Endothelial cell (in vitro differentiated cells): ENCODE measurements around the gene GET4. TPM values are rescaled to one million over a fixed set of nuclear protein-coding genes. Genes with fewer than 3 reads are reported as not detected.
"Not testable (repeated sequence)": the region's sequence is repeated elsewhere in the genome, so short reads cannot be mapped to it uniquely, and the experiment has no call there.

ENCODE experiments used
- DNase-seq: peaks from one replicate; pipeline ENCODE4 v3.0.0; 2021; ENCODE audit warnings: low spot score
- H3K27ac Mint-ChIP-seq: one replicate; pipeline ENCODE4 v1.8.0; 2021; ENCODE audit warnings: mixed read lengths, inconsistent platforms; ENCODE audit not compliant: unreplicated experiment
- H3K27me3 Mint-ChIP-seq: one replicate; pipeline ENCODE4 v1.8.0; 2021; ENCODE audit warnings: mild to moderate bottlenecking, moderate library complexity, mixed read lengths, inconsistent platforms; ENCODE audit not compliant: unreplicated experiment
- H3K36me3 Mint-ChIP-seq: one replicate; pipeline ENCODE4 v1.8.0; 2021; ENCODE audit warnings: mild to moderate bottlenecking, low read depth, mixed read lengths, inconsistent platforms; ENCODE audit not compliant: unreplicated experiment
- H3K4me1 Mint-ChIP-seq: one replicate; pipeline ENCODE4 v1.8.0; 2021; ENCODE audit warnings: mild to moderate bottlenecking, mixed read lengths, inconsistent platforms; ENCODE audit not compliant: unreplicated experiment
- H3K4me3 Mint-ChIP-seq: one replicate; pipeline ENCODE4 v1.8.0; 2021; ENCODE audit warnings: mild to moderate bottlenecking, mixed read lengths, inconsistent platforms; ENCODE audit not compliant: unreplicated experiment
- H3K9me3 Mint-ChIP-seq: one replicate; pipeline ENCODE4 v1.8.0; 2021; ENCODE audit warnings: mixed read lengths, inconsistent platforms; ENCODE audit not compliant: unreplicated experiment
- total RNA-seq: library from RNA; stranded (reverse); fragmentation: NEBNext Ultra II Directional; extraction: Animal tissue kit (Norgen Biotek cat#: 25700); gene quantifications from one replicate; pipeline ENCODE4 v1.2.1, GENCODE V29; 2021; ENCODE audit not compliant: unreplicated experiment
- TF ChIP-seq, protein P1 (sequence below): fragments of 200-600 bp; sonication (generic); IDR thresholded peaks from one replicate; pipeline ENCODE4 v1.5.0; 2021; ENCODE audit warnings: antibody characterized with exemption; ENCODE audit not compliant: unreplicated experiment

The GET4 gene
- total RNA-seq, 1 donor from 2014 or later, result 61.3 TPM

DNA sequence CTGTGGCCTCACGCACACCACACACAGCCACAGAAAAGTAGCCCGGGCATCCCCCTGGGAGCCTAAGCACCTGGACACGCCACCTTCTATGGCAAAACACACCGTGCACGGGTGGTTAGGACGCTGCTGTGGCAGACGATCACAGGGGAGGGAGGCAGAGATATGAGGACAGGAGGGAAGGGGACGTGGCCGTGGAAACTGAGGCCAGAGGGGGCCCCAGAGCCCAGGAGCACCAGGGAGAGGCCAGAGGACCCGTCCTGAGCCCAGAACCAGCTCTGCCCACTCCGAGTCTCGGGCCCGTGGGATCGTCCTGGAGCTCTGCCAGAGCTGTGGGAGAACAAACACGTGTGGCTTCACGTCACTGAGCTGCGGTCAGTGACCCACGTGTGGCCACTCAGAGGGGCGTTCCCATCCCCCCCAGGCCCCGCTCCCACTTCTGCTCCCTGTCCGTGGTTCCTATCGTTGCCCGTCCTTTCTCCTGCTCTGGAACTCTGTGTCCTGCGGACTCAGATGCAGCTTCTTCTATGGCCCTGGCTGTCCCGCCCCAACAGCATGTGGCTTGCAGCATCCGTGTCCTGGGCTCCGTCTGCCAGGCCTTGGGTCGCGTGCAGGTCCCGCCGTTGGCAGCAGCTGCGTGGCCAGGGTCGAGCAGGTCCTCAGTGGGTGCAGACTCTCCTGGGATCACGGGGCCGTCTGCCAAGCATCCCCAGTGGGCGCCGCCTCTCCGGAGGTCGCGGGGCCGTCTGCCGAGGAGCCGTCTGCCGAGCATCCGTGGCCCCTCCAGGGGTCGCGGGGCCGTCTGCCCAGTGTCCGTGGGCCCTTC lies 31.0 kb downstream of the GET4 start:
- DNase-seq, result no peak
- no peaks in the 10 kb centered on the region for H3K9me3 Mint-ChIP-seq
- no peaks in the 10 kb centered on the region for H3K36me3 Mint-ChIP-seq
- no peak overlapping the region for H3K4me3 Mint-ChIP-seq
- no peak overlapping the region for H3K27ac Mint-ChIP-seq
- H3K27me3 Mint-ChIP-seq, result peaks cover 5% of the 10 kb centered on the region
- H3K4me1 Mint-ChIP-seq, result no peaks in the 10 kb centered on the region
- TF ChIP-seq, protein P1, sequence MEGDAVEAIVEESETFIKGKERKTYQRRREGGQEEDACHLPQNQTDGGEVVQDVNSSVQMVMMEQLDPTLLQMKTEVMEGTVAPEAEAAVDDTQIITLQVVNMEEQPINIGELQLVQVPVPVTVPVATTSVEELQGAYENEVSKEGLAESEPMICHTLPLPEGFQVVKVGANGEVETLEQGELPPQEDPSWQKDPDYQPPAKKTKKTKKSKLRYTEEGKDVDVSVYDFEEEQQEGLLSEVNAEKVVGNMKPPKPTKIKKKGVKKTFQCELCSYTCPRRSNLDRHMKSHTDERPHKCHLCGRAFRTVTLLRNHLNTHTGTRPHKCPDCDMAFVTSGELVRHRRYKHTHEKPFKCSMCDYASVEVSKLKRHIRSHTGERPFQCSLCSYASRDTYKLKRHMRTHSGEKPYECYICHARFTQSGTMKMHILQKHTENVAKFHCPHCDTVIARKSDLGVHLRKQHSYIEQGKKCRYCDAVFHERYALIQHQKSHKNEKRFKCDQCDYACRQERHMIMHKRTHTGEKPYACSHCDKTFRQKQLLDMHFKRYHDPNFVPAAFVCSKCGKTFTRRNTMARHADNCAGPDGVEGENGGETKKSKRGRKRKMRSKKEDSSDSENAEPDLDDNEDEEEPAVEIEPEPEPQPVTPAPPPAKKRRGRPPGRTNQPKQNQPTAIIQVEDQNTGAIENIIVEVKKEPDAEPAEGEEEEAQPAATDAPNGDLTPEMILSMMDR, result no peak

DNA sequence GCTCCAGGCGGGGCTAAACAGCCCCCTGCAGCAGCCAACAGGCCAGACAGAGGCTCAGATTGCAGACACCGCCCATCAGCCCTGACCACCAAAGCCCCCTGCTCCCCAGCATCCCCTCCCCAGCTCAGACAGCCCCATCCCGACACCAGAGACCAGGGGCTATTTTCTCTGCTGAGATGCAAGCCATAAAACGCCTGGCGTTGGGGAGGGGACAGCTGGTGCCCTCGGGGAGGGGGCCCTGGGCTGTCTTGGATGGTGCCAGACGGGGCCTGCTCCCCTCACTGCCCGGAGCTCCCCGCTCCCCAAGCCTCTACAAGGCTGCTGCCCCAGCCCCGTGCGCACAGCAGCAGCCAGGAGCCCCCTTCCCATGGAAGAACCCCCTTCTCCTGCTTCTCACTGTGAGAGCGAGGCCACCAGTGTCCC lies 31.8 kb downstream of the GET4 start:
- Mint-ChIP-seq H3K36me3 (no peaks in the 10 kb centered on the region), H3K4me1 (no peaks in the 10 kb centered on the region), H3K9me3 (no peaks in the 10 kb centered on the region), H3K27ac (no peak overlapping the region), H3K4me3 (no peak overlapping the region), H3K27me3 (peaks cover 3% of the 10 kb centered on the region)
- TF ChIP-seq, protein P1, result no peak
- no peak for DNase-seq

DNA sequence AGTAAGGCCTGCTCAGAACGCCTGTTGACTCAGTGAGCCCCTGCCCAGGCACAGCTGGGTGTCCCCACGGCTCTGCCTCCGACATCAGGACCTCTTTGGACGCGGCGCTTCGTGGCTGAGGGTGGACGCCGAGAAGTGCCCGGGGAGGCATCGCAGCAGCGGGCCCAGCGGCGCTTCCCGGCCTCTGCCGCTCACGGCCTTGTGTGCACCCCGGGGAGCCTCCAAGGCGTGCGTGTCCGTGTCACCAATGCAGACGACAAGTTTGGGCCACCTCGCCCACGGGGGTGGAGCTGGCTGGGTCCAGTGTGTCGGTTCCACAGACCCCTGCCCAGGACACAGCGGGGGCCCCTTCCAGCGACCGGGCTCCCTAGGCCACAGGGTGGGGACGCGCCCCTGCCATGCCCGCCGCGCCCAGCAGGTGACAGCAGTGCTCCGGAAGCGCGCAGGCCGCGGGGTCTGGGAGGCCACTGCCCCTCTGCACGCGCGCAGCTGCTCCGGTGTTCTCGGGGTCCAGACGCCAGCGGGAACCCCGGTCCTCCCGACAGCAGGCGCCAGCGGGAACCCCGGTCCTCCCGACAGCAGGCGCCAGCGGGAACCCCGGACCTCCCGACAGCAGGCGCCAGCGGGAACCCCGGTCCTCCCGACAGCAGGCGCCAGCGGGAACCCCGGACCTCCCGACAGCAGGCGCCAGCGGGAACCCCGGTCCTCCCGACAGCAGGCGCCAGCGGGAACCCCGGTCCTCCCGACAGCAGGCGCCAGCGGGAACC lies 32.4 kb downstream of the GET4 start:
- H3K4me1 Mint-ChIP-seq, H3K27me3 Mint-ChIP-seq: not testable (repeated sequence)
- TF ChIP-seq, protein P1, result peak; percentile 68

DNA sequence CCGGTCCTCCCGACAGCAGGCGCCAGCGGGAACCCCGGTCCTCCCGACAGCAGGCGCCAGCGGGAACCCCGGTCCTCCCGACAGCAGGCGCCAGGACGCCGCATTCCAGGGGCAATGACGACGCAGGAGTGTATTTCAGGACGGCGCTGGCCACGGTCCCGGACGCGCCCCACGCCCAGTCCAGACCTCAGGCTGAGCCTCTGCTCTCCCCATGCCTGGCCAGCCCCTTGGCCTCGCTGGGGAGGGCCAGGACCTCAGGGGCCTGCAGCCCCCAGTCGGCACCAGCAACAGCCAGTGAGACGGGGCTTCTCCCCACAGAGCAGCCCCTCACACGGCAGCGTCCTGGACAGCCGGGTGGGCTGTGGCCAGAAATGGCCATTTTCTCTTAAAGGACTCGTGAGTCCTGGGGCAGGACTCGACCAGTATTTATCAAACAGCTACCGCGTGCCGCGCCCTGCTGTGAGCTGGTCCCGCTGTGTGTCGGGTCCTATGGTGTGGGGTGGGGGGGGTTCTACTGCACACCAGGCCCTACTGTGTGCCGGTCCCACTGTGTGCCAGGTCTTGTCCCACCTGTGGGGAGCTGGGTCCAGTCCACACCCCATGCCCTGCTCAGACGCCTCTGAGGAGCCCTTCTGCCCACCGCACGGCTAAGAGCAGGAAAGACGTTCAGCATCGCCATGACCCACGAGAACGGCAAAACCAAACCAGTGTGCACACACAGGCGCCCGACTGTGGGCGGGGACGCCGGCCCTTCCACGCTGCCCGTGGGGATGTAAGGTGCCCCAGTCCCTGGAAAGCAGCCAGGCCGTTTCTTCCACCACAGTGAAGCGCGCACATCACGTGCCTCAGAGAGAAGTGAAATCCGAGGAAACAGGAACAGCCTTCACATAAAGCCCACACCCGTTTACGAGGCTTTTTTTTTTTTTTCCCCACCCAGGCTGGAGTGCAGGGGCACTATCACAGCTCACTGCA lies 33.3 kb downstream of the GET4 start:
- H3K36me3 Mint-ChIP-seq, result no peaks in the 10 kb centered on the region
- no peak overlapping the region for H3K4me3 Mint-ChIP-seq
- no peak for DNase-seq
- H3K27me3 Mint-ChIP-seq, result peaks cover 2% of the 10 kb centered on the region
- TF ChIP-seq, protein P1, result no peak
- no peak overlapping the region for H3K27ac Mint-ChIP-seq
- no peaks in the 10 kb centered on the region for H3K9me3 Mint-ChIP-seq
- no peaks in the 10 kb centered on the region for H3K4me1 Mint-ChIP-seq

More for the DNA sequence above, 32.4 kb downstream of the GET4 start:
- peak; percentile 80 for DNase-seq
- H3K4me3 Mint-ChIP-seq, H3K27ac Mint-ChIP-seq, H3K9me3 Mint-ChIP-seq, H3K36me3 Mint-ChIP-seq: not testable (repeated sequence)
